ENCODE measurements around the gene LDLRAD4. TPM values are rescaled to one million over a fixed set of nuclear protein-coding genes. Genes with fewer than 3 reads are reported as not detected.

Gene LDLRAD4
- total RNA-seq, 1 donor from 2014 or later, result 20.4 TPM

DNA sequence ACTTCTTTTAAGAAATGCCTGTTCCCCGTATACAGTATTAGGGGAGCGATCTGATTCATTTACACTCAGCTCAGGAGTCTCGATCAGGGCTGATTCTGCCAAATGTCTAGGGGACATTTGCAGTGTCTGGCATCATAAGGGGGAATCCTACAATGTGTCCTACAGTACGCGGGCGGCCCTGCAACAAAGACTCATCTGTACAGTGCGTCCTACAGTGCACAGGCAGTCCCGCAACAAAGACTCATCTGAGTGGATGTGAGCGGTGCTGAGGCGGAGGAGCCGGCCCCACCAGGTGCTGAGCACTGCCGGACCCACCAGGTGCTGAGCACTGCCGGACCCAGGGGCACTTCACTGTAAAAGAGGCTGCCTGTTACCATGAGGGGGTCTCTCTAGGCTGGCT lies 405.3 kb downstream of the LDLRAD4 start:
- peaks cover 1% of the 10 kb centered on the region for H3K4me1 Mint-ChIP-seq (ENCODE audit: unreplicated experiment)
- DNase-seq (ENCODE audit: extremely low spot score, unreplicated experiment), result no peak
- peaks cover 20% of the 10 kb centered on the region for H3K27me3 Mint-ChIP-seq (ENCODE audit: unreplicated experiment)
- no peak overlapping the region for H3K4me3 Mint-ChIP-seq (ENCODE audit: unreplicated experiment)
- no peak overlapping the region for H3K27ac Mint-ChIP-seq (ENCODE audit: unreplicated experiment)
- H3K9me3 Mint-ChIP-seq (ENCODE audit: unreplicated experiment), result no peaks in the 10 kb centered on the region
- no peaks in the 10 kb centered on the region for H3K36me3 Mint-ChIP-seq (ENCODE audit: unreplicated experiment)
- TF ChIP-seq, protein P1, sequence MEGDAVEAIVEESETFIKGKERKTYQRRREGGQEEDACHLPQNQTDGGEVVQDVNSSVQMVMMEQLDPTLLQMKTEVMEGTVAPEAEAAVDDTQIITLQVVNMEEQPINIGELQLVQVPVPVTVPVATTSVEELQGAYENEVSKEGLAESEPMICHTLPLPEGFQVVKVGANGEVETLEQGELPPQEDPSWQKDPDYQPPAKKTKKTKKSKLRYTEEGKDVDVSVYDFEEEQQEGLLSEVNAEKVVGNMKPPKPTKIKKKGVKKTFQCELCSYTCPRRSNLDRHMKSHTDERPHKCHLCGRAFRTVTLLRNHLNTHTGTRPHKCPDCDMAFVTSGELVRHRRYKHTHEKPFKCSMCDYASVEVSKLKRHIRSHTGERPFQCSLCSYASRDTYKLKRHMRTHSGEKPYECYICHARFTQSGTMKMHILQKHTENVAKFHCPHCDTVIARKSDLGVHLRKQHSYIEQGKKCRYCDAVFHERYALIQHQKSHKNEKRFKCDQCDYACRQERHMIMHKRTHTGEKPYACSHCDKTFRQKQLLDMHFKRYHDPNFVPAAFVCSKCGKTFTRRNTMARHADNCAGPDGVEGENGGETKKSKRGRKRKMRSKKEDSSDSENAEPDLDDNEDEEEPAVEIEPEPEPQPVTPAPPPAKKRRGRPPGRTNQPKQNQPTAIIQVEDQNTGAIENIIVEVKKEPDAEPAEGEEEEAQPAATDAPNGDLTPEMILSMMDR (IDR thresholded peaks at IDR 0.05), result no peak

DNA sequence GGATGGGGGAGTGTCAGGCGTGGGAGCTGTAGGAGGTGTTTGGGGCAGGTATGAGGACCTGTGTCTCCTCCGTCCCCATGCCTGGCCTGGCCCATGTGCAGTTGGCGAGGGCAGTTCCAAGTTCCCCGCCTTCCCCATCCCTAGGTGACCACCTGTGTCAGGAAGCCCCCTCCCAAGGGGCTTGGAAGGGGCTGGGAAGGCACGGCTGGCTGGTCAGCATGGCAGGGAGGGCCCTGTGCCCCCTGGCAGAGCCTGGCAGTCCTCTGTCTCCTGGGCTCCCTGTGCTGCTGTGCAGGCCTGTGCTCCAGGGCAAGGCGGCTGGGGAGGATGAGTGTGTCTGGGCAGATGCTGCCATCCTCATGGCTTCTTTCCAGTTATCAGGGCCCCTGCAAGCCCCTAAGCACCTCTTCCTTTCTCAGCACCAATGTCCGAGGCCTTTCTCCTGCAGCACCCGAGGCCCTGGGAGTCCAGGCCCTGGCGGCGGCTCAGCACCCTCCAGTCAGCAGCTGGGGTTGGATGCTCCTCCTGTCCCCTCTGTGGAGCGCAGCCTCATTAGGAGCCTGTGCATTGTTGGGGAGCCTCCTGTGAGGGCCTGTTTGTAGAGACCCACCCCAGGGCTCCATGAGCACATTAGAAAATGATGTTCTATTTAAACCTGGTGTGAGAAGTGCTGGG lies 406.1 kb downstream of the LDLRAD4 start:
- Mint-ChIP-seq H3K36me3 (ENCODE audit: unreplicated experiment) (no peaks in the 10 kb centered on the region), H3K27ac (ENCODE audit: unreplicated experiment) (no peak overlapping the region), H3K4me3 (ENCODE audit: unreplicated experiment) (no peak overlapping the region), H3K9me3 (ENCODE audit: unreplicated experiment) (no peaks in the 10 kb centered on the region), H3K27me3 (ENCODE audit: unreplicated experiment) (peaks cover 24% of the 10 kb centered on the region), H3K4me1 (ENCODE audit: unreplicated experiment) (no peaks in the 10 kb centered on the region)
- DNase-seq (ENCODE audit: extremely low spot score, unreplicated experiment), result no peak
- TF ChIP-seq, protein P1 (IDR thresholded peaks at IDR 0.05), result no peak

DNA sequence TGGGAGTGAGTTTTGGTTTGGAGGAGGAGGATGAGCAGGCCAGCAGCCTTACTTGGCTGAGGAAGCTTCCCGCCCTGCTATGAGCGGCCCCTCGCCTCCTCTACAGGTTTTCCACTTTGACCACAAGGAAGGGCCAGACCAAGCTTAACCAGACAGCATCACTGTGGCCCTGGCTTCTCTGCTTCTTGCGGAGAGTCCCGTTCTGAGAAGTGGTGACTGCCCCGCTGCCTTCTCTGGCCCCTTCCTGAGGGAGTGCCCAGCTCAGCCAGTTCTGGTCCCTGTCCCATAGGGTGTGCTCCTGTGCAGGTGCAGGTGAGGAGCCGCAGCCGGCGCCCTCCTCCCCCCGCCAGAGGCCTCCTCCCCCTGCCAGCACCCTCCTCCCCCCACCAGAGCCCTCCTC lies 406.8 kb downstream of the LDLRAD4 start:
- no peak overlapping the region for H3K27ac Mint-ChIP-seq (ENCODE audit: unreplicated experiment)

DNA sequence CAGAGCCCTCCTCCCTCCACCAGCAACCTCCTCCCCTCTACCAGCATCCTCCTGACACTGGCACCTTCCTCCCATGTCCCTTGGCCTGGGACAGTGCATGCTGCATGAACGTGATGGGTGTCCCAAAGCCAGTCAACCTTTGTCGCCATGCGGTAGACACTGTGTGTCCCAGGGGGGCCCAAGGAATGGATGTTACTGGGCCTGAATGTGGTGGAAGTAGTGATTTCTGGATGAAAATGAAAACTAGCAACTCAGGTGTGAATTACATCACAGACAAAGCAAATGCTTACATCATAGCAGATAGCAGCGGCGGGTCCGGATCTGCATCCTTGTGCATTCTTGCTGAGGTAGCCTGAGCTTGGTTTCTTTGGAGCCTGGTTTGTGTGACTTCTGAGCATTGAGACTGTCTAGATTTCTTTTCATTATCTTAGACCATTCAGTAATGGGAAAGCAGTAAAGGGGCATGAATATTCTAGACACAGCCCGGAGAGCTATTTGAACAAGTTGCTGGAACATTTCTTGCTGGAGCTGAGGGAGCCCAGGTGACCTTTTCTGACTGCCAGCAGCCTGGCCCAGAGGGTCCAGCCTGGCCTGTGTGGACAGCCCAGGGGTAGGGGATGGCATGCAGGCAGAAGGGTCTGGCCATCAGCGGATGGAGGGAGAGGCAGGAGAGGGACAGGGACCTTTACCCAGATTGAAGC lies 407.4 kb downstream of the LDLRAD4 start:
- Mint-ChIP-seq H3K27me3 (ENCODE audit: unreplicated experiment) (peaks cover 24% of the 10 kb centered on the region), H3K4me1 (ENCODE audit: unreplicated experiment) (peaks cover 1% of the 10 kb centered on the region), H3K9me3 (ENCODE audit: unreplicated experiment) (no peaks in the 10 kb centered on the region), H3K4me3 (ENCODE audit: unreplicated experiment) (no peak overlapping the region), H3K27ac (ENCODE audit: unreplicated experiment) (no peak overlapping the region), H3K36me3 (ENCODE audit: unreplicated experiment) (no peaks in the 10 kb centered on the region)
- DNase-seq (ENCODE audit: extremely low spot score, unreplicated experiment), result no peak
- TF ChIP-seq, protein P1 (IDR thresholded peaks at IDR 0.05), result no peak

More for the DNA sequence above, 406.8 kb downstream of the LDLRAD4 start:
- Mint-ChIP-seq H3K4me3 (ENCODE audit: unreplicated experiment) (no peak overlapping the region), H3K4me1 (ENCODE audit: unreplicated experiment) (peaks cover 1% of the 10 kb centered on the region), H3K36me3 (ENCODE audit: unreplicated experiment) (no peaks in the 10 kb centered on the region), H3K9me3 (ENCODE audit: unreplicated experiment) (no peaks in the 10 kb centered on the region), H3K27me3 (ENCODE audit: unreplicated experiment) (peaks cover 24% of the 10 kb centered on the region)
- no peak for DNase-seq (ENCODE audit: extremely low spot score, unreplicated experiment)
- TF ChIP-seq, protein P1 (IDR thresholded peaks at IDR 0.05), result no peak

DNA sequence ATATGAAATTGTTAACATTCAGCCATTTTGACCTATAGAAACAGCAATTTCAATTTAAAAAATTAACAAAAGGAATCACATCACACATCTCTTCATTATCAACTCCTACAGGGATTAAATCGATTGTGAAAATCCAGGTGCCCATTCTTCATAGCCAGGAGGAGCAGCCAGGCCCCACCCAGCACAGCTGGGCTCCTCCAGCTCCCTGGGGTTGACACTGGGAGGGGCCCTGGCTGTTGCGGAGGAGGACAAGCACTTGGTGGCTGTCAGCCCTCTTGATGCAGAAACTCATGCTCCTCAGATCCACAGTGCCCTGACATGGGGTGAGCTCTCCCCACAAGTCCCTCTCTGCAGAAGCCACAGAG lies 408.0 kb downstream of the LDLRAD4 start:
- Mint-ChIP-seq H3K27ac (ENCODE audit: unreplicated experiment) (no peak overlapping the region), H3K27me3 (ENCODE audit: unreplicated experiment) (peaks cover 24% of the 10 kb centered on the region), H3K4me1 (ENCODE audit: unreplicated experiment) (peaks cover 1% of the 10 kb centered on the region), H3K36me3 (ENCODE audit: unreplicated experiment) (no peaks in the 10 kb centered on the region), H3K4me3 (ENCODE audit: unreplicated experiment) (no peak overlapping the region), H3K9me3 (ENCODE audit: unreplicated experiment) (no peaks in the 10 kb centered on the region)
- TF ChIP-seq, protein P1 (IDR thresholded peaks at IDR 0.05), result no peak
- DNase-seq (ENCODE audit: extremely low spot score, unreplicated experiment), result no peak
